Keratinocyte (primary cell): Measurements from ENCODE around the gene GAPDHS. TPM values are rescaled to one million over a fixed set of nuclear protein-coding genes. Genes with fewer than 3 reads are reported as not detected.

Source experiments
- DNase-seq: peaks from one replicate; pipeline ENCODE4 v3.0.0-alpha.2; 2011; ENCODE audit warnings: low read depth, missing footprints, low spot score
- FAIRE-seq: peaks from 2 replicates; lab custom pipeline; 2011; peaks lifted over from hg19 to GRCh38; lab: Jason Lieb, UNC
- H2AFZ ChIP-seq: 2 replicates; pipeline ENCODE4 v1.6.0; 2012; ENCODE audit warnings: low read length, control low read depth, inconsistent platforms; ENCODE audit not compliant: control insufficient read depth
- H3K27ac ChIP-seq: 2 replicates; pipeline ENCODE4 v1.5.1; 2011; ENCODE audit warnings: low read length; ENCODE audit not compliant: control insufficient read depth, insufficient read depth
- H3K27me3 ChIP-seq: 3 replicates; pipeline ENCODE4 v1.6.0; 2011; ENCODE audit warnings: low read length; ENCODE audit not compliant: control insufficient read depth, insufficient read depth; ENCODE audit errors: extremely low read depth
- H3K36me3 ChIP-seq, 2 experiments: 2 replicates in 1 of 2; 3 replicates in 1 of 2; pipeline ENCODE4 v1.5.1; 2011; ENCODE audit warnings: low read length in 2 of 2, mild to moderate bottlenecking in 1 of 2; ENCODE audit not compliant: control insufficient read depth in 2 of 2, insufficient read depth in 2 of 2; ENCODE audit errors: extremely low read depth in 1 of 2
- H3K4me1 ChIP-seq: 3 replicates; pipeline ENCODE4 v1.5.1; 2011; ENCODE audit warnings: low read length; ENCODE audit not compliant: control insufficient read depth, insufficient read depth; ENCODE audit errors: extremely low read depth
- H3K4me2 ChIP-seq: 3 replicates; pipeline ENCODE4 v1.6.0; 2011; ENCODE audit warnings: low read depth, low read length; ENCODE audit not compliant: control insufficient read depth, insufficient read depth; ENCODE audit errors: extremely low read depth
- H3K4me3 ChIP-seq, 3 experiments: fragments of 200-600 bp in 1 of 3; sonication (generic) in 1 of 3; 2 replicates in 2 of 3; 3 replicates in 1 of 3; pipeline ENCODE4 v1.5.1; 2011 to 2016; ENCODE audit warnings: low read length in 3 of 3, mild to moderate bottlenecking in 3 of 3, control low read depth in 2 of 3, inconsistent platforms in 1 of 3, low read depth in 1 of 3, mixed read lengths in 1 of 3, mixed run types in 1 of 3, moderate library complexity in 1 of 3; ENCODE audit not compliant: control insufficient read depth in 2 of 3, insufficient read depth in 2 of 3; ENCODE audit errors: extremely low read depth in 1 of 3
- H3K79me2 ChIP-seq: 2 replicates; pipeline ENCODE4 v1.6.0; 2012; ENCODE audit warnings: low read length; ENCODE audit not compliant: control insufficient read depth, insufficient read depth
- H3K9ac ChIP-seq: 3 replicates; pipeline ENCODE4 v1.6.0; 2011; ENCODE audit warnings: low read length; ENCODE audit not compliant: control insufficient read depth, insufficient read depth; ENCODE audit errors: extremely low read depth
- H3K9me1 ChIP-seq: 3 replicates; pipeline ENCODE4 v1.6.0; 2011; ENCODE audit warnings: low read length; ENCODE audit not compliant: control insufficient read depth, insufficient read depth; ENCODE audit errors: extremely low read depth
- H3K9me3 ChIP-seq: 2 replicates; pipeline ENCODE4 v1.5.1; 2012; ENCODE audit warnings: low read depth, low read length; ENCODE audit not compliant: control insufficient read depth
- H4K20me1 ChIP-seq: 3 replicates; pipeline ENCODE4 v1.6.0; 2011; ENCODE audit warnings: low read length; ENCODE audit not compliant: control insufficient read depth, insufficient read depth; ENCODE audit errors: extremely low read depth
- EZH2 ChIP-seq: IDR thresholded peaks from one replicate; pipeline ENCODE4 v1.6.1; 2012; ENCODE audit warnings: inconsistent platforms, mild to moderate bottlenecking, low read length, moderate library complexity
- dilution Hi-C: fragments of 300-500 bp; cut with MboI; formaldehyde crosslinking; loops from one replicate; pipeline ENCODE4 v1.7.0; 2020; ENCODE audit warnings: low sequenced_read_pairs; ENCODE audit not compliant: extremely low pct_ligation_motif_present
- polyA plus RNA-seq, 5 experiments: library from polyadenylated mRNA; depleted of rRNA in 3 of 5; stranded (reverse) in 3 of 5; stranded (forward) in 1 of 5; unstranded in 1 of 5; fragments of >200 nt; gene quantifications; 1 replicate in 1 of 5; 2 replicates in 3 of 5; 3 replicates in 1 of 5; pipeline versions ENCODE4 v1.2.1 to v1.2.3, GENCODE V29; 2011 to 2012; ENCODE audit warnings: missing spikeins in 2 of 5, low read depth in 1 of 5, low replicate concordance in 1 of 5
- TF ChIP-seq, protein P1 (sequence below), 3 experiments: IDR thresholded peaks in 1 of 3; conservative IDR thresholded peaks in 1 of 3; optimal IDR thresholded peaks in 1 of 3; 2 replicates in 2 of 3; 3 replicates in 1 of 3; pipeline versions ENCODE3 to v1.5.1; 2011; ENCODE audit warnings: low read length in 3 of 3, mild to moderate bottlenecking in 3 of 3, moderate library complexity in 2 of 3, control low read depth in 1 of 3, inconsistent platforms in 1 of 3; ENCODE audit not compliant: insufficient read depth in 2 of 3; ENCODE audit errors: extremely low read depth in 1 of 3

The GAPDHS gene
- polyA plus RNA-seq, 1 donor (not counting 4 experiments of a cell fraction or from before 2014, with no cell fraction given), result 0.08 TPM

DNA sequence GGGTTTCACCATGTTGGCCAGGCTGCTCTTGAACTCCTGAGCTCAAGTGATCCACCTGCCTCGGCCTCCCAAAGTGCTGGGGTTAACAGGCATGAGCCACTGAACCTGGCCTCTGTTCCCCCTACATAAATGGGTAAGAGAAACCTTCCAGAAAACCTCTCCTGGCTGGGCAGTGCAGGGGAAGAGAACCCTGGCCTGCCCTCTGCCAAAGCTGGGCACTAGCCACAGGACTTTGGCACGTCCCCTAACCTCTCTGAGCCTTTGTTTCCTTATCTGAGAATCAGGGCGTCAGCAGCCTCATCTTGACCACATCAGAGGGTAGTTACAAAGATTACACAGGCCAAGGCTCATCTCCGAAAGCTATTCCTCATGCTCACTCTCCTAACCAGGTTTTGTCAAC is 7.4 kb upstream of the GAPDHS start:
- H3K4me3 ChIP-seq, result no peak overlapping the region
- no peak for TF ChIP-seq EZH2
- TF ChIP-seq, protein P1, sequence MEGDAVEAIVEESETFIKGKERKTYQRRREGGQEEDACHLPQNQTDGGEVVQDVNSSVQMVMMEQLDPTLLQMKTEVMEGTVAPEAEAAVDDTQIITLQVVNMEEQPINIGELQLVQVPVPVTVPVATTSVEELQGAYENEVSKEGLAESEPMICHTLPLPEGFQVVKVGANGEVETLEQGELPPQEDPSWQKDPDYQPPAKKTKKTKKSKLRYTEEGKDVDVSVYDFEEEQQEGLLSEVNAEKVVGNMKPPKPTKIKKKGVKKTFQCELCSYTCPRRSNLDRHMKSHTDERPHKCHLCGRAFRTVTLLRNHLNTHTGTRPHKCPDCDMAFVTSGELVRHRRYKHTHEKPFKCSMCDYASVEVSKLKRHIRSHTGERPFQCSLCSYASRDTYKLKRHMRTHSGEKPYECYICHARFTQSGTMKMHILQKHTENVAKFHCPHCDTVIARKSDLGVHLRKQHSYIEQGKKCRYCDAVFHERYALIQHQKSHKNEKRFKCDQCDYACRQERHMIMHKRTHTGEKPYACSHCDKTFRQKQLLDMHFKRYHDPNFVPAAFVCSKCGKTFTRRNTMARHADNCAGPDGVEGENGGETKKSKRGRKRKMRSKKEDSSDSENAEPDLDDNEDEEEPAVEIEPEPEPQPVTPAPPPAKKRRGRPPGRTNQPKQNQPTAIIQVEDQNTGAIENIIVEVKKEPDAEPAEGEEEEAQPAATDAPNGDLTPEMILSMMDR (optimal IDR thresholded peaks at IDR 0.05 in 1 of 3, IDR thresholded peaks at IDR 0.05 in 1 of 3, conservative IDR thresholded peaks at IDR 0.05 in 1 of 3; ENCODE audit: extremely low read depth in 1 of 3, insufficient read depth in 2 of 3, low read length in 3 of 3), result no peak
- H3K4me1 ChIP-seq, result no peaks in the 10 kb centered on the region
- FAIRE-seq (no peak), DNase-seq (no peak)
- H3K79me2 ChIP-seq, result no peaks in the 10 kb centered on the region
- no peak overlapping the region for H3K9ac ChIP-seq
- dilution Hi-C loops, result no loop called here
- no peaks in the 10 kb centered on the region for H3K9me3 ChIP-seq
- H2AFZ ChIP-seq, result no peak overlapping the region
- no peaks in the 10 kb centered on the region for H3K36me3 ChIP-seq
- no peaks in the 10 kb centered on the region for H3K9me1 ChIP-seq
- no peak overlapping the region for H3K4me2 ChIP-seq
- H4K20me1 ChIP-seq, result no peaks in the 10 kb centered on the region
- no peak overlapping the region for H3K27ac ChIP-seq
- peaks cover 4% of the 10 kb centered on the region for H3K27me3 ChIP-seq

GRCh38 chr19:35528218-35529038 is 4.8 kb upstream of the GAPDHS start, which contains the start of gene SBSN:
SBSN (minus strand) TSS chr19:35528311; CDS start chr19:35528281, 30 bp downstream.
- Histone ChIP-seq H3K27me3 (peaks cover 18% of the 10 kb centered on the region), H3K36me3 (no peaks in the 10 kb centered on the region), H3K9me3 (no peaks in the 10 kb centered on the region), H3K9me1 (no peaks in the 10 kb centered on the region), H4K20me1 (no peaks in the 10 kb centered on the region), H2AFZ (no peak within 1 kb of the TSS), H3K9ac (no peak within 1 kb of the TSS), H3K4me2 (no peak within 1 kb of the TSS), H3K79me2 (no peaks in the 10 kb centered on the region), H3K4me3 (no peak within 1 kb of the TSS), H3K4me1 (no peaks in the 10 kb centered on the region), H3K27ac (no peak within 1 kb of the TSS)
- FAIRE-seq, result peak; percentile 36
- TF ChIP-seq, protein P1 (optimal IDR thresholded peaks at IDR 0.05 in 1 of 3, IDR thresholded peaks at IDR 0.05 in 1 of 3, conservative IDR thresholded peaks at IDR 0.05 in 1 of 3; ENCODE audit: extremely low read depth in 1 of 3, insufficient read depth in 2 of 3, low read length in 3 of 3), result no peak
- TF ChIP-seq EZH2, result no peak
- dilution Hi-C loops, result no loop called here
- no peak for DNase-seq
